GM23338 (cell line): Measurements from ENCODE around the gene NOX4. TPM values are rescaled to one million over a fixed set of nuclear protein-coding genes. Genes with fewer than 3 reads are reported as not detected.

Source experiments
- ATAC-seq: fragments of 200-7000 bp; cut with Tn5 transposase; 3 replicates; pipeline ENCODE4 v1.9.1; 2020
- DNase-seq: peaks from one replicate; pipeline ENCODE4 v3.0.0-alpha.2; 2015; ENCODE audit warnings: low spot score
- H2AFZ ChIP-seq: fragments of 200-600 bp; sonication (generic); 2 replicates; pipeline ENCODE4 v1.8.0; 2016; ENCODE audit warnings: antibody characterized with exemption, mild to moderate bottlenecking, moderate library complexity
- H3F3A ChIP-seq: fragments of 200-600 bp; sonication (generic); replicated peaks from 2 replicates; pipeline ENCODE4 v1.8.0; 2017; ENCODE audit warnings: antibody characterized with exemption, mixed run types, low read depth
- H3K27ac ChIP-seq: fragments of 200-600 bp; sonication (generic); 2 replicates; pipeline ENCODE4 v1.6.1; 2016; ENCODE audit warnings: low read depth
- H3K27me3 ChIP-seq: fragments of 200-600 bp; sonication (generic); 2 replicates; pipeline ENCODE4 v1.8.0; 2016; ENCODE audit warnings: mild to moderate bottlenecking, mixed run types, moderate library complexity; ENCODE audit not compliant: insufficient read depth
- H3K36me3 ChIP-seq: fragments of 200-600 bp; sonication (generic); 2 replicates; pipeline ENCODE4 v1.8.0; 2016; ENCODE audit warnings: mild to moderate bottlenecking; ENCODE audit not compliant: insufficient read depth
- H3K4me1 ChIP-seq: fragments of 200-600 bp; sonication (generic); 2 replicates; pipeline ENCODE4 v1.8.0; 2016; ENCODE audit warnings: mild to moderate bottlenecking, moderate library complexity; ENCODE audit not compliant: insufficient read depth
- H3K4me2 ChIP-seq: fragments of 200-600 bp; sonication (generic); 2 replicates; pipeline ENCODE4 v1.7.1; 2017; ENCODE audit warnings: mixed run types
- H3K4me3 ChIP-seq: fragments of 200-600 bp; sonication (generic); 2 replicates; pipeline ENCODE4 v1.6.1; 2016; ENCODE audit warnings: mixed run types
- H3K79me2 ChIP-seq: fragments of 200-600 bp; sonication (generic); replicated peaks from 2 replicates; pipeline ENCODE4 v1.8.0; 2017; ENCODE audit warnings: mild to moderate bottlenecking; ENCODE audit not compliant: insufficient read depth
- H3K9me2 ChIP-seq: fragments of 200-600 bp; sonication (generic); 2 replicates; pipeline ENCODE4 v1.8.0; 2017; ENCODE audit not compliant: insufficient read depth
- H4K20me1 ChIP-seq: fragments of 200-600 bp; sonication (generic); replicated peaks from 2 replicates; pipeline ENCODE4 v1.8.0; 2017; ENCODE audit warnings: mild to moderate bottlenecking; ENCODE audit not compliant: insufficient read depth
- H3K27ac Mint-ChIP-seq: 2 replicates; pipeline ENCODE4 v1.8.0; 2020; ENCODE audit warnings: inconsistent platforms, mild to moderate bottlenecking, moderate library complexity, mixed read lengths
- H3K27me3 Mint-ChIP-seq: 3 replicates; pipeline ENCODE4 v1.8.0; 2022; ENCODE audit warnings: low read depth, mild to moderate bottlenecking, moderate library complexity, mixed read lengths, inconsistent platforms; ENCODE audit not compliant: insufficient read depth, poor library complexity
- H3K36me3 Mint-ChIP-seq: 3 replicates; pipeline ENCODE4 v1.8.0; 2021; ENCODE audit warnings: low read depth, mild to moderate bottlenecking, inconsistent platforms, moderate library complexity, mixed read lengths
- H3K4me1 Mint-ChIP-seq: 3 replicates; pipeline ENCODE4 v1.8.0; 2020; ENCODE audit warnings: mild to moderate bottlenecking, inconsistent platforms, mixed read lengths
- H3K4me3 Mint-ChIP-seq: 3 replicates; pipeline ENCODE4 v1.8.0; 2021; ENCODE audit warnings: moderate library complexity, mild to moderate bottlenecking, inconsistent platforms, mixed read lengths
- H3K9me3 Mint-ChIP-seq: 3 replicates; pipeline ENCODE4 v1.8.0; 2020; ENCODE audit warnings: moderate library complexity, mild to moderate bottlenecking, inconsistent platforms, mixed read lengths
- EZH2 ChIP-seq: fragments of 200-600 bp; sonication (generic); IDR thresholded peaks from one replicate; pipeline ENCODE4 v1.8.0; 2017; ENCODE audit warnings: antibody characterized with exemption, mild to moderate bottlenecking, low read depth; ENCODE audit not compliant: unreplicated experiment
- POLR2AphosphoS5 ChIP-seq: IDR thresholded peaks from 2 replicates; pipeline ENCODE4 v1.6.1; 2016; ENCODE audit warnings: antibody characterized with exemption, low read depth
- STAT1 ChIP-seq: IDR thresholded peaks from one replicate; pipeline ENCODE4 v1.6.1; 2016; ENCODE audit warnings: antibody characterized with exemption; ENCODE audit not compliant: unreplicated experiment
- polyA plus RNA-seq: library from polyadenylated mRNA; unstranded; fragments of >200 nt; fragmentation: Nextera tagmentation; extraction: Ambion mirVana; gene quantifications from 2 replicates; pipeline ENCODE4 v1.2.1, GENCODE V29; 2016
- total RNA-seq: library from RNA; depleted of rRNA; stranded (reverse); fragments of >200 nt; shearing (Covaris generic); gene quantifications from 2 replicates; pipeline ENCODE4 v1.2.3, GENCODE V29; 2014
- TF ChIP-seq, protein P1 (sequence below): IDR thresholded peaks from 2 replicates; pipeline ENCODE4 v1.6.1; 2016; ENCODE audit warnings: antibody characterized with exemption
- TF ChIP-seq, protein P2 (sequence below): fragments of 250-450 bp; sonication (Bioruptor Pico); IDR thresholded peaks from 2 replicates; pipeline ENCODE4 v1.5.0; 2020; ENCODE audit warnings: mild to moderate bottlenecking, moderate library complexity
- TF ChIP-seq, protein P3 (sequence below), 2 experiments: fragments of 200-600 bp in 1 of 2; sonication (generic) in 1 of 2; conservative IDR thresholded peaks; 2 replicates each; pipeline versions ENCODE4 v1.5.1 to v1.6.1; 2016 to 2017; ENCODE audit warnings: antibody characterized with exemption in 2 of 2, low read depth in 2 of 2, mild to moderate bottlenecking in 2 of 2, moderate library complexity in 1 of 2

Gene NOX4
- total and polyA plus RNA-seq, 2 experiments from 2014 or later = 1.9 to 2.6 TPM

DNA sequence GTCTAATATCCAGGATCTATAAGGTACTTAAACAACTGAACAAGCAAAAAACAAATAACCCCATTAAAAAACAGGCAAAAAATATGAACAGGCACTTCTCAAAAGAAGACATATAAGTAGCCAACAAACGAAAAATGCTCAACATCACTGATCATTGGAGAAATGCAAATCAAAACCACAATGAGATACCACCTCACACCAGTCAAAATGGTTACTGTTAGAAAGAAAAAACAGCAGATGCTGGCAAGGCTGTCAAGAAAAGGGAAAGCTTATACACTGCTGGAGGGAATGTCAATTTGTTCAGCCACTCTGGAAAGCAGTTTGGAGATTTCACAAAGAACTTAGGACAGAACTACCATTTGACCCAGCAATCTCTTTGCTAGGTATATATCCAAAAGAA lies 30.6 kb upstream of the NOX4 start:
- ATAC-seq = no peak

More for the DNA sequence above, 30.6 kb upstream of the NOX4 start:
- H3K36me3 ChIP-seq = no peaks in the 10 kb centered on the region
- no peaks in the 10 kb centered on the region for H3K4me1 Mint-ChIP-seq
- H3K27me3 Mint-ChIP-seq = no peaks in the 10 kb centered on the region
- H3K36me3 Mint-ChIP-seq = no peaks in the 10 kb centered on the region; the same call in 2 of the 3 replicates
- peaks cover 3% of the 10 kb centered on the region; the same call in 1 of the 3 replicates for H3K9me3 Mint-ChIP-seq
- TF ChIP-seq STAT1 (no peak), EZH2 (no peak), POLR2AphosphoS5 (no peak)
- TF ChIP-seq, protein P1, sequence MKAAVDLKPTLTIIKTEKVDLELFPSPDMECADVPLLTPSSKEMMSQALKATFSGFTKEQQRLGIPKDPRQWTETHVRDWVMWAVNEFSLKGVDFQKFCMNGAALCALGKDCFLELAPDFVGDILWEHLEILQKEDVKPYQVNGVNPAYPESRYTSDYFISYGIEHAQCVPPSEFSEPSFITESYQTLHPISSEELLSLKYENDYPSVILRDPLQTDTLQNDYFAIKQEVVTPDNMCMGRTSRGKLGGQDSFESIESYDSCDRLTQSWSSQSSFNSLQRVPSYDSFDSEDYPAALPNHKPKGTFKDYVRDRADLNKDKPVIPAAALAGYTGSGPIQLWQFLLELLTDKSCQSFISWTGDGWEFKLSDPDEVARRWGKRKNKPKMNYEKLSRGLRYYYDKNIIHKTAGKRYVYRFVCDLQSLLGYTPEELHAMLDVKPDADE = no peak
- TF ChIP-seq, protein P2, sequence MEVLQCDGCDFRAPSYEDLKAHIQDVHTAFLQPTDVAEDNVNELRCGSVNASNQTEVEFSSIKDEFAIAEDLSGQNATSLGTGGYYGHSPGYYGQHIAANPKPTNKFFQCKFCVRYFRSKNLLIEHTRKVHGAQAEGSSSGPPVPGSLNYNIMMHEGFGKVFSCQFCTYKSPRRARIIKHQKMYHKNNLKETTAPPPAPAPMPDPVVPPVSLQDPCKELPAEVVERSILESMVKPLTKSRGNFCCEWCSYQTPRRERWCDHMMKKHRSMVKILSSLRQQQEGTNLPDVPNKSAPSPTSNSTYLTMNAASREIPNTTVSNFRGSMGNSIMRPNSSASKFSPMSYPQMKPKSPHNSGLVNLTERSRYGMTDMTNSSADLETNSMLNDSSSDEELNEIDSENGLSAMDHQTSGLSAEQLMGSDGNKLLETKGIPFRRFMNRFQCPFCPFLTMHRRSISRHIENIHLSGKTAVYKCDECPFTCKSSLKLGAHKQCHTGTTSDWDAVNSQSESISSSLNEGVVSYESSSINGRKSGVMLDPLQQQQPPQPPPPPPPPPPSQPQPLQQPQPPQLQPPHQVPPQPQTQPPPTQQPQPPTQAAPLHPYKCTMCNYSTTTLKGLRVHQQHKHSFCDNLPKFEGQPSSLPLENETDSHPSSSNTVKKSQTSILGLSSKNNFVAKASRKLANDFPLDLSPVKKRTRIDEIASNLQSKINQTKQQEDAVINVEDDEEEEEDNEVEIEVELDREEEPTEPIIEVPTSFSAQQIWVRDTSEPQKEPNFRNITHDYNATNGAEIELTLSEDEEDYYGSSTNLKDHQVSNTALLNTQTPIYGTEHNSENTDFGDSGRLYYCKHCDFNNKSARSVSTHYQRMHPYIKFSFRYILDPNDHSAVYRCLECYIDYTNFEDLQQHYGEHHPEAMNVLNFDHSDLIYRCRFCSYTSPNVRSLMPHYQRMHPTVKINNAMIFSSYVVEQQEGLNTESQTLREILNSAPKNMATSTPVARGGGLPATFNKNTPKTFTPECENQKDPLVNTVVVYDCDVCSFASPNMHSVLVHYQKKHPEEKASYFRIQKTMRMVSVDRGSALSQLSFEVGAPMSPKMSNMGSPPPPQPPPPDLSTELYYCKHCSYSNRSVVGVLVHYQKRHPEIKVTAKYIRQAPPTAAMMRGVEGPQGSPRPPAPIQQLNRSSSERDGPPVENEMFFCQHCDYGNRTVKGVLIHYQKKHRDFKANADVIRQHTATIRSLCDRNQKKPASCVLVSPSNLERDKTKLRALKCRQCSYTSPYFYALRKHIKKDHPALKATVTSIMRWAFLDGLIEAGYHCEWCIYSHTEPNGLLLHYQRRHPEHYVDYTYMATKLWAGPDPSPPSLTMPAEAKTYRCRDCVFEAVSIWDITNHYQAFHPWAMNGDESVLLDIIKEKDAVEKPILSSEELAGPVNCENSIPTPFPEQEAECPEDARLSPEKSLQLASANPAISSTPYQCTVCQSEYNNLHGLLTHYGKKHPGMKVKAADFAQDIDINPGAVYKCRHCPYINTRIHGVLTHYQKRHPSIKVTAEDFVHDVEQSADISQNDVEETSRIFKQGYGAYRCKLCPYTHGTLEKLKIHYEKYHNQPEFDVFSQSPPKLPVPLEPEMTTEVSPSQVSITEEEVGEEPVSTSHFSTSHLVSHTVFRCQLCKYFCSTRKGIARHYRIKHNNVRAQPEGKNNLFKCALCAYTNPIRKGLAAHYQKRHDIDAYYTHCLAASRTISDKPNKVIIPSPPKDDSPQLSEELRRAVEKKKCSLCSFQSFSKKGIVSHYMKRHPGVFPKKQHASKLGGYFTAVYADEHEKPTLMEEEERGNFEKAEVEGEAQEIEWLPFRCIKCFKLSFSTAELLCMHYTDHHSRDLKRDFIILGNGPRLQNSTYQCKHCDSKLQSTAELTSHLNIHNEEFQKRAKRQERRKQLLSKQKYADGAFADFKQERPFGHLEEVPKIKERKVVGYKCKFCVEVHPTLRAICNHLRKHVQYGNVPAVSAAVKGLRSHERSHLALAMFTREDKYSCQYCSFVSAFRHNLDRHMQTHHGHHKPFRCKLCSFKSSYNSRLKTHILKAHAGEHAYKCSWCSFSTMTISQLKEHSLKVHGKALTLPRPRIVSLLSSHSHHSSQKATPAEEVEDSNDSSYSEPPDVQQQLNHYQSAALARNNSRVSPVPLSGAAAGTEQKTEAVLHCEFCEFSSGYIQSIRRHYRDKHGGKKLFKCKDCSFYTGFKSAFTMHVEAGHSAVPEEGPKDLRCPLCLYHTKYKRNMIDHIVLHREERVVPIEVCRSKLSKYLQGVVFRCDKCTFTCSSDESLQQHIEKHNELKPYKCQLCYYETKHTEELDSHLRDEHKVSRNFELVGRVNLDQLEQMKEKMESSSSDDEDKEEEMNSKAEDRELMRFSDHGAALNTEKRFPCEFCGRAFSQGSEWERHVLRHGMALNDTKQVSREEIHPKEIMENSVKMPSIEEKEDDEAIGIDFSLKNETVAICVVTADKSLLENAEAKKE (CRISPR knock-in tag) = no peak
- TF ChIP-seq, protein P3, sequence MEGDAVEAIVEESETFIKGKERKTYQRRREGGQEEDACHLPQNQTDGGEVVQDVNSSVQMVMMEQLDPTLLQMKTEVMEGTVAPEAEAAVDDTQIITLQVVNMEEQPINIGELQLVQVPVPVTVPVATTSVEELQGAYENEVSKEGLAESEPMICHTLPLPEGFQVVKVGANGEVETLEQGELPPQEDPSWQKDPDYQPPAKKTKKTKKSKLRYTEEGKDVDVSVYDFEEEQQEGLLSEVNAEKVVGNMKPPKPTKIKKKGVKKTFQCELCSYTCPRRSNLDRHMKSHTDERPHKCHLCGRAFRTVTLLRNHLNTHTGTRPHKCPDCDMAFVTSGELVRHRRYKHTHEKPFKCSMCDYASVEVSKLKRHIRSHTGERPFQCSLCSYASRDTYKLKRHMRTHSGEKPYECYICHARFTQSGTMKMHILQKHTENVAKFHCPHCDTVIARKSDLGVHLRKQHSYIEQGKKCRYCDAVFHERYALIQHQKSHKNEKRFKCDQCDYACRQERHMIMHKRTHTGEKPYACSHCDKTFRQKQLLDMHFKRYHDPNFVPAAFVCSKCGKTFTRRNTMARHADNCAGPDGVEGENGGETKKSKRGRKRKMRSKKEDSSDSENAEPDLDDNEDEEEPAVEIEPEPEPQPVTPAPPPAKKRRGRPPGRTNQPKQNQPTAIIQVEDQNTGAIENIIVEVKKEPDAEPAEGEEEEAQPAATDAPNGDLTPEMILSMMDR (conservative IDR thresholded peaks at IDR 0.05; ENCODE audit: low read depth in 2 of 2) = no peak
- H2AFZ ChIP-seq = no peak overlapping the region
- no peaks in the 10 kb centered on the region for H3K79me2 ChIP-seq
- H3K27me3 ChIP-seq = no peaks in the 10 kb centered on the region
- H3K4me2 ChIP-seq = no peak overlapping the region
- H3F3A ChIP-seq = no peaks in the 10 kb centered on the region
- H3K4me1 ChIP-seq = no peaks in the 10 kb centered on the region
- H3K4me3 ChIP-seq = no peak overlapping the region
- H3K4me3 Mint-ChIP-seq = no peak overlapping the region
- no peaks in the 10 kb centered on the region for H4K20me1 ChIP-seq
- H3K27ac ChIP-seq = no peak overlapping the region
- H3K9me2 ChIP-seq = no peaks in the 10 kb centered on the region
- DNase-seq = no peak
- no peak overlapping the region for H3K27ac Mint-ChIP-seq
